CD4-positive, alpha-beta T cell (primary cell): ENCODE measurements around the gene NUP85. TPM values are rescaled to one million over a fixed set of nuclear protein-coding genes. Genes with fewer than 3 reads are reported as not detected.
"Not testable (repeated sequence)": the region's sequence is repeated elsewhere in the genome, so short reads cannot be mapped to it uniquely, and the experiment has no call there.

ENCODE experiments used
- ATAC-seq: fragments of 200-7000 bp; cut with Tn5 transposase; one replicate; pipeline ENCODE4 v1.10.0; 2022; ENCODE audit warnings: mild to moderate bottlenecking; ENCODE audit not compliant: poor library complexity
- CTCF ChIA-PET: fragments of 350-600 bp; sonication (Branson Sonifier 250); formaldehyde crosslinking; loops from one replicate; lab custom pipeline; 2021; ENCODE audit warnings: antibody characterized with exemption, inconsistent platforms; lab: Charles Lee
- POLR2A ChIA-PET: fragments of 350-600 bp; sonication (Branson Sonifier 250); formaldehyde crosslinking; loops from one replicate; lab custom pipeline; 2021; ENCODE audit warnings: antibody characterized with exemption, inconsistent platforms; lab: Charles Lee
- DNase-seq, 14 experiments: peaks; one replicate each; pipeline ENCODE4 v3.0.0-alpha.2; 2013 to 2020; ENCODE audit warnings: mixed read lengths in 2 of 14
- H3K27ac ChIP-seq, 2 donors: one replicate each; pipeline versions ENCODE4 v1.5.1 to v1.7.0; 2013; ENCODE audit warnings: low read length in 2 of 2, low read depth in 1 of 2, mild to moderate bottlenecking in 1 of 2
- H3K27me3 ChIP-seq, 2 experiments: 1 replicate in 1 of 2; 2 replicates in 1 of 2; pipeline versions ENCODE4 v1.6.1 to v1.7.0; 2013; ENCODE audit warnings: low read length in 2 of 2, control low read depth in 1 of 2, mild to moderate bottlenecking in 1 of 2, moderate library complexity in 1 of 2; ENCODE audit not compliant: insufficient read depth in 2 of 2, control insufficient read depth in 1 of 2
- H3K36me3 ChIP-seq: one replicate; pipeline ENCODE4 v1.6.1; 2013; ENCODE audit warnings: low read length, control low read depth; ENCODE audit not compliant: insufficient read depth
- H3K4me1 ChIP-seq: one replicate; pipeline ENCODE4 v1.6.1; 2013; ENCODE audit warnings: low read length, control low read depth; ENCODE audit not compliant: insufficient read depth
- H3K4me3 ChIP-seq: one replicate; pipeline ENCODE4 v1.5.1; 2013; ENCODE audit warnings: mild to moderate bottlenecking, low read length, moderate library complexity
- H3K9me3 ChIP-seq, 2 experiments: 1 replicate in 1 of 2; 2 replicates in 1 of 2; pipeline versions ENCODE4 v1.6.1 to v1.7.0; 2013; ENCODE audit warnings: low read length in 2 of 2, mild to moderate bottlenecking in 2 of 2, control low read depth in 1 of 2, moderate library complexity in 1 of 2; ENCODE audit not compliant: control insufficient read depth in 1 of 2, insufficient read depth in 1 of 2
- H3K27ac Mint-ChIP-seq: one replicate; pipeline ENCODE4 v1.8.0; 2020; ENCODE audit warnings: mixed read lengths
- H3K27me3 Mint-ChIP-seq: one replicate; pipeline ENCODE4 v1.8.0; 2021; ENCODE audit warnings: mixed read lengths
- H3K36me3 Mint-ChIP-seq: one replicate; pipeline ENCODE4 v1.8.0; 2021; ENCODE audit warnings: low read depth, mixed read lengths
- H3K4me1 Mint-ChIP-seq: one replicate; pipeline ENCODE4 v1.8.0; 2021; ENCODE audit warnings: low read depth, mixed read lengths
- H3K4me3 Mint-ChIP-seq: one replicate; pipeline ENCODE4 v1.8.0; 2020; ENCODE audit warnings: mild to moderate bottlenecking, mixed read lengths
- H3K9me3 Mint-ChIP-seq: one replicate; pipeline ENCODE4 v1.8.0; 2020; ENCODE audit warnings: mixed read lengths
- intact Hi-C, 2 experiments: fragments of 100-400 bp; cut with DNase I in 1 of 2; cut with micrococcal nuclease in 1 of 2; formaldehyde crosslinking; loops; one replicate each; pipeline versions ENCODE4 v1.15.1 to v1.9.0; 2023 to 2025; cut with DNase I, micrococcal nuclease
- total RNA-seq, 174 experiments: library from RNA in 2 of 174; stranded (reverse) in 2 of 174; gene quantifications; one replicate each; pipeline ENCODE4 v1.2.3 and lab custom pipeline; 2021 to 2026
- TF ChIP-seq, protein P1 (sequence below): fragments of 200-600 bp; IDR thresholded peaks from one replicate; pipeline ENCODE4 v1.8.0; 2022; ENCODE audit warnings: antibody characterized with exemption, mild to moderate bottlenecking

The NUP85 gene
- total RNA-seq, 2 experiments from 2014 or later = 84.7 to 89.2 TPM

GRCh38 chr17:75160211-75160610 lies 45.3 kb upstream of the NUP85 start:
- DNase-seq = no peak
- Histone ChIP-seq H3K27ac (no peak overlapping the region), H3K4me3 (no peak overlapping the region), H3K36me3 (peaks cover 3% of the 10 kb centered on the region), H3K9me3 (no peaks in the 10 kb centered on the region), H3K27me3 (no peaks in the 10 kb centered on the region), H3K4me1 (peaks cover 2% of the 10 kb centered on the region)
- Mint-ChIP-seq H3K4me1 (peaks cover 2% of the 10 kb centered on the region), H3K4me3 (no peak overlapping the region), H3K27me3 (no peaks in the 10 kb centered on the region), H3K9me3 (no peaks in the 10 kb centered on the region), H3K27ac (no peak overlapping the region), H3K36me3 (peaks cover 5% of the 10 kb centered on the region)
- ChIA-PET CTCF (interaction anchor here (0.9 kb wide), 1 partner anchor 12 kb away, joined by 3 read pairs; no protein-coding TSS in a partner anchor), POLR2A (no interaction called here)
- TF ChIP-seq, protein P1, sequence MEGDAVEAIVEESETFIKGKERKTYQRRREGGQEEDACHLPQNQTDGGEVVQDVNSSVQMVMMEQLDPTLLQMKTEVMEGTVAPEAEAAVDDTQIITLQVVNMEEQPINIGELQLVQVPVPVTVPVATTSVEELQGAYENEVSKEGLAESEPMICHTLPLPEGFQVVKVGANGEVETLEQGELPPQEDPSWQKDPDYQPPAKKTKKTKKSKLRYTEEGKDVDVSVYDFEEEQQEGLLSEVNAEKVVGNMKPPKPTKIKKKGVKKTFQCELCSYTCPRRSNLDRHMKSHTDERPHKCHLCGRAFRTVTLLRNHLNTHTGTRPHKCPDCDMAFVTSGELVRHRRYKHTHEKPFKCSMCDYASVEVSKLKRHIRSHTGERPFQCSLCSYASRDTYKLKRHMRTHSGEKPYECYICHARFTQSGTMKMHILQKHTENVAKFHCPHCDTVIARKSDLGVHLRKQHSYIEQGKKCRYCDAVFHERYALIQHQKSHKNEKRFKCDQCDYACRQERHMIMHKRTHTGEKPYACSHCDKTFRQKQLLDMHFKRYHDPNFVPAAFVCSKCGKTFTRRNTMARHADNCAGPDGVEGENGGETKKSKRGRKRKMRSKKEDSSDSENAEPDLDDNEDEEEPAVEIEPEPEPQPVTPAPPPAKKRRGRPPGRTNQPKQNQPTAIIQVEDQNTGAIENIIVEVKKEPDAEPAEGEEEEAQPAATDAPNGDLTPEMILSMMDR = no peak
- intact Hi-C loops = no loop called here
- ATAC-seq = no peak

- ChIA-PET POLR2A (interaction anchor here (0.6 to 0.8 kb wide), 2 partner anchors 8 to 30 kb away, joined by 3 read pairs; partner anchors contain the start of gene JPT1), CTCF (no interaction called here)
- TF ChIP-seq, protein P1 = no peak
Observed at GRCh38 chr17:75163074-75163473, 42.4 kb upstream of the NUP85 start.

GRCh38 chr17:75164606-75165005 lies 40.9 kb upstream of the NUP85 start:
- H3K4me1 Mint-ChIP-seq, H3K9me3 Mint-ChIP-seq, H3K27ac Mint-ChIP-seq, ATAC-seq, H3K27me3 ChIP-seq, H3K4me3 Mint-ChIP-seq, H3K9me3 ChIP-seq, H3K27ac ChIP-seq, H3K27me3 Mint-ChIP-seq, H3K4me3 ChIP-seq, H3K4me1 ChIP-seq, DNase-seq, intact Hi-C loops: not testable (repeated sequence)
- peaks cover 24% of the 10 kb centered on the region for H3K36me3 ChIP-seq
- ChIA-PET CTCF (interaction anchor here (0.7 to 1.4 kb wide), 3 partner anchors 34 to 88 kb away, joined by 3 to 7 read pairs (median 3); partner anchors contain the start of gene NT5C), POLR2A (interaction anchor here (1.3 kb wide), 1 partner anchor 10 kb away, joined by 5 read pairs; the partner anchor contains the start of gene JPT1)
- peaks cover 33% of the 10 kb centered on the region for H3K36me3 Mint-ChIP-seq

More at GRCh38 chr17:75163074-75163473, 42.4 kb upstream of the NUP85 start:
- no peaks in the 10 kb centered on the region for H3K9me3 Mint-ChIP-seq
- no peak overlapping the region for H3K4me3 Mint-ChIP-seq
- H3K36me3 Mint-ChIP-seq = peaks cover 30% of the 10 kb centered on the region
- H3K27ac Mint-ChIP-seq = no peak overlapping the region
- no peak overlapping the region for H3K27ac ChIP-seq
- intact Hi-C loops = no loop called here
- no peaks in the 10 kb centered on the region for H3K4me1 ChIP-seq
- no peak for ATAC-seq
- no peaks in the 10 kb centered on the region for H3K27me3 ChIP-seq
- peaks cover 16% of the 10 kb centered on the region for H3K36me3 ChIP-seq
- H3K9me3 ChIP-seq = no peaks in the 10 kb centered on the region
- H3K4me3 ChIP-seq = no peak overlapping the region
- no peak for DNase-seq
- no peaks in the 10 kb centered on the region for H3K4me1 Mint-ChIP-seq
- no peaks in the 10 kb centered on the region for H3K27me3 Mint-ChIP-seq

DNA sequence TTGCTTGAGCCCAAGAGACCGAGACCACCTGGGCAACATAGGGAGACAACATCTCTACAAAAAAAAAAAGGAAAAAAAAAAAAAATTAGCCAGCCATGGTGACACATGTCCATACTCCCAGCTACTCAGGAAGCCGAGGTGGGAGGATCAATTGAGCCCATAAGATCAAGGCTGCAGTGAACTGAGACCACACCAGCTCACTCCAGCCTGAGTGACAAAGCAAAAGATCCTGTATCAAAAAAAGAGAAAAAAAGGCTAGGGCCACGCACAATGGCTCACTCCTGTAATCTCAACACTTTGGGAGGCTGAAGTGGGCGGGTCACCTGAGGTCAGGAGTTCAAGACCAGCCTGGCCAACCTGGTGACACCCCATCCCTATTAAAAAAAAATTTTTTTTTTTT lies 36.5 kb upstream of the NUP85 start:
- Mint-ChIP-seq H3K27ac (no peak overlapping the region), H3K36me3 (peaks cover 56% of the 10 kb centered on the region), H3K4me1 (peaks cover 13% of the 10 kb centered on the region), H3K27me3 (no peaks in the 10 kb centered on the region), H3K9me3 (no peaks in the 10 kb centered on the region), H3K4me3 (no peak overlapping the region)
- H3K27me3 ChIP-seq = no peaks in the 10 kb centered on the region
- POLR2A ChIA-PET = no interaction called here
- H3K4me1 ChIP-seq = peaks cover 14% of the 10 kb centered on the region
- peaks cover 48% of the 10 kb centered on the region for H3K36me3 ChIP-seq
- intact Hi-C loops = no loop called here
- CTCF ChIA-PET = interaction anchor here (1.2 kb wide), 1 partner anchor 55 kb away, joined by 3 read pairs; no protein-coding TSS in a partner anchor
- ATAC-seq = no peak
- no peak overlapping the region for H3K4me3 ChIP-seq
- no peak for DNase-seq
- no peaks in the 10 kb centered on the region for H3K9me3 ChIP-seq
- no peak overlapping the region for H3K27ac ChIP-seq
- TF ChIP-seq, protein P1 = no peak
